Measurements from ENCODE around the gene HIF1AN.
A peak's percentile ranks its signal among the peaks of the same experiment; 100 is the strongest.

HIF1AN gene

GRCh38 chr10:100520811-100521210, 14.9 kb upstream of the HIF1AN start:
- H3K4me3 ChIP-seq (ENCODE audit: low read depth, low read length) = no peak overlapping the region
- TF ChIP-seq, protein P1, sequence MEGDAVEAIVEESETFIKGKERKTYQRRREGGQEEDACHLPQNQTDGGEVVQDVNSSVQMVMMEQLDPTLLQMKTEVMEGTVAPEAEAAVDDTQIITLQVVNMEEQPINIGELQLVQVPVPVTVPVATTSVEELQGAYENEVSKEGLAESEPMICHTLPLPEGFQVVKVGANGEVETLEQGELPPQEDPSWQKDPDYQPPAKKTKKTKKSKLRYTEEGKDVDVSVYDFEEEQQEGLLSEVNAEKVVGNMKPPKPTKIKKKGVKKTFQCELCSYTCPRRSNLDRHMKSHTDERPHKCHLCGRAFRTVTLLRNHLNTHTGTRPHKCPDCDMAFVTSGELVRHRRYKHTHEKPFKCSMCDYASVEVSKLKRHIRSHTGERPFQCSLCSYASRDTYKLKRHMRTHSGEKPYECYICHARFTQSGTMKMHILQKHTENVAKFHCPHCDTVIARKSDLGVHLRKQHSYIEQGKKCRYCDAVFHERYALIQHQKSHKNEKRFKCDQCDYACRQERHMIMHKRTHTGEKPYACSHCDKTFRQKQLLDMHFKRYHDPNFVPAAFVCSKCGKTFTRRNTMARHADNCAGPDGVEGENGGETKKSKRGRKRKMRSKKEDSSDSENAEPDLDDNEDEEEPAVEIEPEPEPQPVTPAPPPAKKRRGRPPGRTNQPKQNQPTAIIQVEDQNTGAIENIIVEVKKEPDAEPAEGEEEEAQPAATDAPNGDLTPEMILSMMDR (IDR thresholded peaks at IDR 0.05; ENCODE audit: borderline replicate concordance, insufficient read depth, low read depth, low read length) = no peak

DNA sequence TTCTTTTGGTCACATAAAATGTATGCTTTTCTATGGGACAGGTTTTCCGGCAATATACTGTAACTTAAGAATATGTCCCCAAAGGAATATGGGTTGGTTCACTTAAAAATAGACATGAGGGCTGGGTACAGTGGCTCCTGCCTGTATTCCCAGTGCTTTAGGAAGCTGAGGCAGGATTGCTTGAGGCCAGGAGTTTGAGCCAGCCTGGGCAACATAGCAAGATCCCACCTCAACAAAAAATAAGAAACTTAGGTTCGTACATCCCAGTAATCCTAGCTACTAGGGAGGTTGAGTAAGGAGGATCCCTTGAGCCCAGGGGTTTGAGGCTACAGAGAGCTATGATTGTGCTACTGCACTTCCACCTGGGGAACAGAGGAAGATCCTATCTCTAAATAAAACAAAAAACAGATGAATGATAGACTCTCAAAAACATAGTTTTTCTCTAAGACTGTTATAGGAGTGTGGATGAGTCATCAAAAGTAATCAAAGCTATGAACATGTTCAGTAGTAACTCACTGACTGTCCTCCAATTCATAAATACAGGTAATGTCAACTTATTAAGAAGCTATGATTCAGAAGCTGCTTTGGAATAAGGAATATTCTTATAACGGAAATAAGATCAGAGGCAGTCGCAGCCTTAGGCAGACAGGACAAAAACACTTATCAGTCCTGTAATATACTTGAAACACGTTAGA, 13.5 kb upstream of the HIF1AN start:
- TF ChIP-seq, protein P1 (IDR thresholded peaks at IDR 0.05; ENCODE audit: borderline replicate concordance, insufficient read depth, low read depth, low read length) = no peak
- H3K4me3 ChIP-seq (ENCODE audit: low read depth, low read length) = no peak overlapping the region

DNA sequence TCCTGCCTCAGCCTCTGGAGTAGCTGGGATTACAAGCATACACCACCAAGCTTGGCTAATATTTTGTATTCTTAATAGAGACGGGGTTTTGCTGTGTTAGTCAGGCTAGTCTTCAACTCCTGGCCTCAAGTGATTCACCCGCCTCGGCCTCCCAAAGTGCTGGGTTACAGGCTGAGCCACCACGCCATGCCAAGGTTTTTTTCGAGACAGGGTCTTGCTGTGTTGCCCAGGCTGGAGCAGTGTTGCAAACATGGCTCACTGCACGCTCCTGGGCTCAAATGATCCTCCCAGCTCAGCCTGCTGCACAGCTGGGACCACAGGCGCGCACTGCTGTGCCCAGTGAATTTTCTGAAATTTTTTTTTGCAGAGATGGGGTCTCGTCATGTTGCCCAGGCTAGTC, 12.8 kb upstream of the HIF1AN start:
- H3K4me3 ChIP-seq (ENCODE audit: low read depth, low read length) = no peak overlapping the region
- TF ChIP-seq, protein P1 (IDR thresholded peaks at IDR 0.05; ENCODE audit: borderline replicate concordance, insufficient read depth, low read depth, low read length) = no peak

- no peak overlapping the region for H3K4me3 ChIP-seq (ENCODE audit: low read depth, low read length)
- TF ChIP-seq, protein P1 (IDR thresholded peaks at IDR 0.05; ENCODE audit: borderline replicate concordance, insufficient read depth, low read depth, low read length) = no peak
These were observed 11.5 kb upstream of the HIF1AN start for GRCh38 chr10:100524206-100524605.

DNA sequence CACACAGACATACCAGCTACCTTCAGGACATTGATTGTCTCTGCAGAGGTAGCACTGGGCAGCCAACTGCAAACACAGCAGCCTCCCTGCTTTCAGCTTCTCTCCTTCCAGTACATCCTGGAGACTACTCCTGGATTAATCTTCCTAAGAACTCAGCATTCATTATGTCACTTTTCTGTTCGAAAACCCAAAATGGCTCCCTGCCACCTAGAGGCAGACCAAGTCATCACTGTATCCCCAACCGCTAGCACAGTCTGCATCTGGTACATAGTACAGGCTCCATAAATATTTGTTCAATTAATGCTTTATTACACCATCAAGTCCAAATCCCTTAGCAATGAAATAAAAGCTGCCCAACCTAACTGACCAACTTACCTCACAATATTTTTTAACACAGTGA, 11.1 kb upstream of the HIF1AN start:
- TF ChIP-seq, protein P1 (IDR thresholded peaks at IDR 0.05; ENCODE audit: borderline replicate concordance, insufficient read depth, low read depth, low read length) = no peak
- no peak overlapping the region for H3K4me3 ChIP-seq (ENCODE audit: low read depth, low read length)

DNA sequence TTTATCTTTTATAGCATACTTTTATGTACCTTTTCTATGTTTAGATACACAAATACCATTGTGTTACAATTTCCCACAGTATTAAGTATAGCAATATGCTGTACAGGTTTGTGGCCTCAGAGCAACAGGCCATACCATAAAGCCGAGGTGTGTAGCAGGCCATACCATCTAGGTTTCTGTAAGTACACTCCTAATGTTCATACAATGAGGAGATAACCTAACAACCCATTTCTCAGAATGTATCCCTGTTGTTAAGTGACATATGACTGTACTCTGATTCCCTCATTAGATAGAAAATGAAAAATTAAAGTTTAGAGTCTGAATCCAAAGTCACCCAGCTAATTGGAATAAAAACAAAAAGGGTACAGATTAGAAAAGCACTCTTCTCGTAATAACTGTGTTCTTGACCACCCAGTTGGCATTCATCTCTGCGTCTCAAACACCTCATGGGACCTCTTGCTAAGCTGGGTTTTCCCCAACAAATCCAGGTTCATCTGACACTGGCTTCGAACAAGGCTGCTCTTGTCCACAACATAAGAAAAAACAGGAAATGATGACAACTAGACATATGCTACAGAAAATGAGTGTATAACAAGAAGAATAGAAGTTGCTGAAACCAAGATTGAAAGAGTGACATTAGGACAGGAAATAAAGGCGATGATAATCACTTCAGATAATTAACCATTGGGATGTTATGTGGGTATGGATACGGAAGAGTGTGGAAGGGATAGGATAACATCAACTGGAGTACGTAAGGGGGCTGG, 7.4 kb upstream of the HIF1AN start:
- H3K4me3 ChIP-seq (ENCODE audit: low read depth, low read length) = peak overlapping the region; percentile 97
- TF ChIP-seq, protein P1 (IDR thresholded peaks at IDR 0.05; ENCODE audit: borderline replicate concordance, insufficient read depth, low read depth, low read length) = no peak

Measured in GM12875 (cell line).